Endodermal cell (in vitro differentiated cells): ENCODE data around the gene CACNA1D. TPM values are rescaled to one million over a fixed set of nuclear protein-coding genes. Genes with fewer than 3 reads are reported as not detected.

Source experiments
- DNase-seq: peaks from one replicate; pipeline ENCODE4 v3.0.0-alpha.2; 2017
- H3K27ac ChIP-seq: 2 replicates; pipeline ENCODE4 v1.5.1; 2013; ENCODE audit warnings: mild to moderate bottlenecking, low read depth, low read length, moderate library complexity
- H3K27me3 ChIP-seq: 2 replicates; pipeline ENCODE4 v1.6.1; 2013; ENCODE audit warnings: mild to moderate bottlenecking, low read length, moderate library complexity; ENCODE audit not compliant: insufficient read depth, control insufficient read depth, poor library complexity, severe bottlenecking
- H3K36me3 ChIP-seq: 2 replicates; pipeline ENCODE4 v1.7.0; 2013; ENCODE audit warnings: mild to moderate bottlenecking, low read length, moderate library complexity; ENCODE audit not compliant: control insufficient read depth, insufficient read depth
- H3K4me1 ChIP-seq: one replicate; pipeline ENCODE4 v1.7.0; 2013; ENCODE audit warnings: low read length; ENCODE audit not compliant: control insufficient read depth, insufficient read depth
- H3K4me3 ChIP-seq: 2 replicates; pipeline ENCODE4 v1.5.1; 2013; ENCODE audit warnings: mild to moderate bottlenecking, low read length, moderate library complexity
- H3K9ac ChIP-seq: 2 replicates; pipeline ENCODE4 v1.6.1; 2013; ENCODE audit warnings: mild to moderate bottlenecking, low read length, moderate library complexity; ENCODE audit not compliant: poor library complexity, severe bottlenecking; ENCODE audit errors: extremely low read depth
- H3K9me3 ChIP-seq: 2 replicates; pipeline ENCODE4 v1.6.1; 2013; ENCODE audit warnings: mild to moderate bottlenecking, low read length, moderate library complexity; ENCODE audit not compliant: control insufficient read depth
- H3K27ac Mint-ChIP-seq: 2 replicates; pipeline ENCODE4 v1.8.0; 2020; ENCODE audit warnings: mixed read lengths
- H3K27me3 Mint-ChIP-seq: 2 replicates; pipeline ENCODE4 v1.8.0; 2021; ENCODE audit warnings: mild to moderate bottlenecking, mixed read lengths; ENCODE audit not compliant: insufficient read depth
- H3K36me3 Mint-ChIP-seq: 2 replicates; pipeline ENCODE4 v1.8.0; 2020; ENCODE audit warnings: low read depth, mixed read lengths
- H3K4me1 Mint-ChIP-seq: 2 replicates; pipeline ENCODE4 v1.8.0; 2020; ENCODE audit warnings: mixed read lengths
- H3K4me3 Mint-ChIP-seq: 2 replicates; pipeline ENCODE4 v1.8.0; 2020; ENCODE audit warnings: mild to moderate bottlenecking, moderate library complexity, mixed read lengths
- H3K9me3 Mint-ChIP-seq: 2 replicates; pipeline ENCODE4 v1.8.0; 2020; ENCODE audit warnings: mild to moderate bottlenecking, mixed read lengths
- CTCF ChIP-seq: fragments of 200-600 bp; sonication (generic); conservative IDR thresholded peaks from 2 replicates; pipeline ENCODE4 v1.5.0; 2021; ENCODE audit warnings: antibody characterized with exemption, mild to moderate bottlenecking
- WGBS, 2 experiments: methylation state at CpG; one replicate each; pipeline versions ENCODE4 v1.1.5 to v1.1.7; 2013; ENCODE audit warnings: missing lambda C conversion rate in 2 of 2, mixed read lengths in 1 of 2; ENCODE audit not compliant: insufficient coverage in 1 of 2, insufficient read length in 1 of 2; 5-methylcytosine and 5-hydroxymethylcytosine counted together
- total RNA-seq, 2 donors: library from RNA; stranded (reverse); fragmentation: NEBNext Ultra II Directional in 1 of 2; extraction: Animal tissue kit (Norgen Biotek cat#: 25700) in 1 of 2; gene quantifications; 2 replicates in 1 of 2; 3 replicates in 1 of 2; pipeline ENCODE4 v1.2.1, GENCODE V29; 2021

Gene CACNA1D
- total RNA-seq, 2 donors from 2014 or later = 2.2 to 3.8 TPM

DNA sequence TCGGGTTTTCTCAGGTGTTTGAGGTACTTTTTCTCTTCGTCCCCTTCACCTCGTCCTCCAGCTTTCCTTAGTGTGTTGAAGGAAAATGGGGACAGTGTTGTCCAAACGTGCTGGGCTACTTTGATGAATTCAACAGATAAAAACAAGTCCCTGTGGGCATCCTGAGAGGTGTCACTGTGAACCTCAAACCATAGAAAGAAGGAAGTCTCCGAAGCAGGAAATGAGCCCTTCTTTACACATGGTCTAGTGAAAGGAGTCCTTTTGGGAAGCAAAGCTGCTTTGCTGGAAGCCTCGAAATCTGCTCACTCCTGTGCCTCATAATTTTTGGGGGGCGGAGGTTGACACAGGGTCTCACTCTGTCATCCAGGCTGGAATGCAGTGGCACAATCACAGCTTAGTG lies 362.6 kb downstream of the CACNA1D start:
- Histone ChIP-seq H3K9me3 (no peaks in the 10 kb centered on the region), H3K36me3 (peaks cover 27% of the 10 kb centered on the region), H3K9ac (no peak overlapping the region), H3K27ac (no peak overlapping the region), H3K4me3 (no peak overlapping the region), H3K27me3 (no peaks in the 10 kb centered on the region), H3K4me1 (no peaks in the 10 kb centered on the region)
- H3K36me3 Mint-ChIP-seq = peaks cover 28% of the 10 kb centered on the region
- no peak for DNase-seq
- no peak overlapping the region for H3K4me3 Mint-ChIP-seq
- H3K9me3 Mint-ChIP-seq = no peaks in the 10 kb centered on the region
- TF ChIP-seq CTCF = no peak
- no peaks in the 10 kb centered on the region for H3K4me1 Mint-ChIP-seq
- H3K27ac Mint-ChIP-seq = no peak overlapping the region
- WGBS, 2 experiments = 95 to 96% methylated on average over 6 to 7 of the region's 7 CpGs
- no peaks in the 10 kb centered on the region for H3K27me3 Mint-ChIP-seq

DNA sequence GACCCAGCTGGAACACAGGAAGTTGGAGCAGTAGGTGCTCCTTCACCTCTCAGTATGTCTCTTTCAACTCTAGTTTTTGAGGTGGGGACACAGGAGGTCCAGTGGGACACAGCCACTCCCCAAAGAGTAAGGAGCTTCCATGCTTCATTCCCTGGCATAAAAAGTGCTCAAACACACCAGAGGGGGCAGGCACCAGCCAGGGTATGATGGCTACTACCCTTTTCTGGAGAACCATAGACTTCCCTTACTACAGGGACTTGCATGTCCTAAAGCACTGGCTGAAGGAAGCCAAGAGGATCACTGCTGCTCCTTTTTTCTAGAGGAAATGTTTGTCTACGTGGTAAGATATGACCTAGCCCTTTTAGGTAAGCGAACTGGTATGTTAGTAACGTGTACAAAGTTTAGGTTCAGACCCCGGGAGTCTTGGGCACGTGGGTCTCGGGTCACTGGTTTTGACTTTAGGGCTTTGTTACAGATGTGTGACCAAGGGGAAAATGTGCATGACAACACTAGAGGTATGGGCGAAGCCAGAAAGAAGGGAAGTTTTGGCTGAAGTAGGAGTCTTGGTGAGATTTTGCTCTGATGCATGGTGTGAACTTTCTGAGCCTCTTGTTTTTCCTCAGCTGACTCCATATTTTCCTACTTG lies 363.8 kb downstream of the CACNA1D start:
- Histone ChIP-seq H3K4me3 (no peak overlapping the region), H3K9me3 (no peaks in the 10 kb centered on the region), H3K27me3 (no peaks in the 10 kb centered on the region), H3K27ac (no peak overlapping the region), H3K9ac (no peak overlapping the region), H3K36me3 (peaks cover 34% of the 10 kb centered on the region), H3K4me1 (no peaks in the 10 kb centered on the region)
- no peaks in the 10 kb centered on the region for H3K27me3 Mint-ChIP-seq
- no peak overlapping the region for H3K27ac Mint-ChIP-seq
- WGBS, 2 experiments = 94% methylated on average over 3 to 7 of the region's 7 CpGs
- no peaks in the 10 kb centered on the region for H3K9me3 Mint-ChIP-seq
- no peak for DNase-seq
- H3K36me3 Mint-ChIP-seq = peaks cover 37% of the 10 kb centered on the region
- H3K4me1 Mint-ChIP-seq = no peaks in the 10 kb centered on the region
- H3K4me3 Mint-ChIP-seq = no peak overlapping the region
- peak; percentile 56 for TF ChIP-seq CTCF

GRCh38 chr3:53859178-53859577 lies 364.8 kb downstream of the CACNA1D start:
- DNase-seq = no peak
- no peaks in the 10 kb centered on the region for H3K27me3 ChIP-seq
- 88 to 93% methylated on average over 3 to 6 of the region's 6 CpGs for WGBS, 2 experiments
- Mint-ChIP-seq H3K27me3 (no peaks in the 10 kb centered on the region), H3K27ac (no peak overlapping the region), H3K4me3 (no peak overlapping the region), H3K9me3 (no peaks in the 10 kb centered on the region), H3K4me1 (no peaks in the 10 kb centered on the region), H3K36me3 (peaks cover 41% of the 10 kb centered on the region)
- H3K4me3 ChIP-seq = no peak overlapping the region
- H3K9me3 ChIP-seq = no peaks in the 10 kb centered on the region
- H3K4me1 ChIP-seq = no peaks in the 10 kb centered on the region
- TF ChIP-seq CTCF = no peak
- peaks cover 36% of the 10 kb centered on the region for H3K36me3 ChIP-seq
- H3K27ac ChIP-seq = no peak overlapping the region
- no peak overlapping the region for H3K9ac ChIP-seq
